ENCODE measurements around the gene EPO. TPM values are rescaled to one million over a fixed set of nuclear protein-coding genes. Genes with fewer than 3 reads are reported as not detected.

The EPO gene
- total RNA-seq, 1 experiment from 2014 or later = 0.30 TPM

- Histone ChIP-seq H3K27ac (ENCODE audit: low read depth, low read length) (no peak overlapping the region), H3K79me2 (ENCODE audit: insufficient read depth, low read length) (peaks cover 16% of the 10 kb centered on the region), H3K36me3 (ENCODE audit: control insufficient read depth in 1 of 2, insufficient read depth in 2 of 2, low read length in 2 of 2) (peaks cover 28 to 42% of the 10 kb centered on the region in 2 experiments; a peak in 3 of 4 replicates), H4K20me1 (ENCODE audit: insufficient read depth) (no peaks in the 10 kb centered on the region), H3K4me2 (ENCODE audit: low read length) (no peak overlapping the region), H3K9me3 (ENCODE audit: control insufficient read depth in 1 of 2, insufficient read depth in 1 of 2, low read depth in 1 of 2, low read length in 2 of 2) (no peaks in the 10 kb centered on the region), H3K4me3 (replicated peaks in 1 of 2; ENCODE audit: low read depth in 1 of 2, low read length in 2 of 2) (no peak overlapping the region), H3K4me1 (ENCODE audit: control insufficient read depth in 1 of 2, insufficient read depth in 2 of 2, low read length in 2 of 2) (peaks cover 0 to 5% of the 10 kb centered on the region in 2 experiments; a peak in 1 of 4 replicates), H3K27me3 (ENCODE audit: insufficient read depth, low read length) (no peaks in the 10 kb centered on the region), H3K9ac (ENCODE audit: low read length) (no peak overlapping the region), H2AFZ (ENCODE audit: low read depth, low read length, poor library complexity, severe bottlenecking) (no peak overlapping the region), H3K9me2 (ENCODE audit: insufficient read depth) (no peaks in the 10 kb centered on the region)
- RAD21 ChIA-PET (ENCODE audit: low non-redundant PET in 1 of 2, low total read pairs in 2 of 2, uncharacterized antibody in 2 of 2, unreplicated experiment in 2 of 2) = no interaction called here
- POLR2A ChIA-PET = no interaction called here
- TF ChIP-seq SRF (IDR thresholded peaks at IDR 0.05; ENCODE audit: low read depth) (no peak), MAX (IDR thresholded peaks at IDR 0.05) (no peak), SIN3A (IDR thresholded peaks at IDR 0.05; ENCODE audit: low read depth) (no peak), CBX3 (IDR thresholded peaks at IDR 0.05; ENCODE audit: low read depth) (no peak), YY1 (IDR thresholded peaks at IDR 0.05; ENCODE audit: extremely low read depth, insufficient replicate concordance, low read depth, low read length) (no peak), TCF7L2 (IDR thresholded peaks at IDR 0.05; ENCODE audit: borderline replicate concordance, extremely low read depth, insufficient read depth, insufficient read length) (no peak), EGR1 (IDR thresholded peaks at IDR 0.05; ENCODE audit: low read depth) (no peak), POLR2A (IDR thresholded peaks at IDR 0.05; ENCODE audit: borderline replicate concordance, extremely low read depth, insufficient read depth, insufficient read length) (no peak), ZNF274 (IDR thresholded peaks at IDR 0.05; ENCODE audit: low read depth, low read length) (no peak)
- intact Hi-C loops (cut with micrococcal nuclease) = no loop called here
- CTCF ChIA-PET = interaction anchor here (0.7 to 1.6 kb wide), 2 partner anchors 9 to 22 kb away, joined by 4 to 6 read pairs; partner anchors contain the start of gene POP7
- no peak for ATAC-seq
- no TSS peak for BruUV-seq (replicated peaks)
- no peak for DNase-seq (ENCODE audit: low read depth, low spot score)
Observed at GRCh38 chr7:100683659-100684533, 36.4 kb upstream of the EPO start.
